GM23338 (cell line): Measurements from ENCODE around the gene VWA2. TPM values are rescaled to one million over a fixed set of nuclear protein-coding genes. Genes with fewer than 3 reads are reported as not detected.
A peak's percentile ranks its signal among the peaks of the same experiment; 100 is the strongest.

ENCODE experiments used
- ATAC-seq: fragments of 200-7000 bp; cut with Tn5 transposase; 3 replicates; pipeline ENCODE4 v1.9.1; 2020
- DNase-seq: peaks from one replicate; pipeline ENCODE4 v3.0.0-alpha.2; 2015; ENCODE audit warnings: low spot score
- H2AFZ ChIP-seq: fragments of 200-600 bp; sonication (generic); 2 replicates; pipeline ENCODE4 v1.8.0; 2016; ENCODE audit warnings: antibody characterized with exemption, mild to moderate bottlenecking, moderate library complexity
- H3F3A ChIP-seq: fragments of 200-600 bp; sonication (generic); replicated peaks from 2 replicates; pipeline ENCODE4 v1.8.0; 2017; ENCODE audit warnings: antibody characterized with exemption, mixed run types, low read depth
- H3K27ac ChIP-seq: fragments of 200-600 bp; sonication (generic); 2 replicates; pipeline ENCODE4 v1.6.1; 2016; ENCODE audit warnings: low read depth
- H3K27me3 ChIP-seq: fragments of 200-600 bp; sonication (generic); 2 replicates; pipeline ENCODE4 v1.8.0; 2016; ENCODE audit warnings: mild to moderate bottlenecking, mixed run types, moderate library complexity; ENCODE audit not compliant: insufficient read depth
- H3K36me3 ChIP-seq: fragments of 200-600 bp; sonication (generic); 2 replicates; pipeline ENCODE4 v1.8.0; 2016; ENCODE audit warnings: mild to moderate bottlenecking; ENCODE audit not compliant: insufficient read depth
- H3K4me1 ChIP-seq: fragments of 200-600 bp; sonication (generic); 2 replicates; pipeline ENCODE4 v1.8.0; 2016; ENCODE audit warnings: mild to moderate bottlenecking, moderate library complexity; ENCODE audit not compliant: insufficient read depth
- H3K4me2 ChIP-seq: fragments of 200-600 bp; sonication (generic); 2 replicates; pipeline ENCODE4 v1.7.1; 2017; ENCODE audit warnings: mixed run types
- H3K4me3 ChIP-seq: fragments of 200-600 bp; sonication (generic); 2 replicates; pipeline ENCODE4 v1.6.1; 2016; ENCODE audit warnings: mixed run types
- H3K79me2 ChIP-seq: fragments of 200-600 bp; sonication (generic); replicated peaks from 2 replicates; pipeline ENCODE4 v1.8.0; 2017; ENCODE audit warnings: mild to moderate bottlenecking; ENCODE audit not compliant: insufficient read depth
- H3K9me2 ChIP-seq: fragments of 200-600 bp; sonication (generic); 2 replicates; pipeline ENCODE4 v1.8.0; 2017; ENCODE audit not compliant: insufficient read depth
- H4K20me1 ChIP-seq: fragments of 200-600 bp; sonication (generic); replicated peaks from 2 replicates; pipeline ENCODE4 v1.8.0; 2017; ENCODE audit warnings: mild to moderate bottlenecking; ENCODE audit not compliant: insufficient read depth
- H3K27ac Mint-ChIP-seq: 2 replicates; pipeline ENCODE4 v1.8.0; 2020; ENCODE audit warnings: inconsistent platforms, mild to moderate bottlenecking, moderate library complexity, mixed read lengths
- H3K27me3 Mint-ChIP-seq: 3 replicates; pipeline ENCODE4 v1.8.0; 2022; ENCODE audit warnings: low read depth, mild to moderate bottlenecking, moderate library complexity, mixed read lengths, inconsistent platforms; ENCODE audit not compliant: insufficient read depth, poor library complexity
- H3K36me3 Mint-ChIP-seq: 3 replicates; pipeline ENCODE4 v1.8.0; 2021; ENCODE audit warnings: low read depth, mild to moderate bottlenecking, inconsistent platforms, moderate library complexity, mixed read lengths
- H3K4me1 Mint-ChIP-seq: 3 replicates; pipeline ENCODE4 v1.8.0; 2020; ENCODE audit warnings: mild to moderate bottlenecking, inconsistent platforms, mixed read lengths
- H3K4me3 Mint-ChIP-seq: 3 replicates; pipeline ENCODE4 v1.8.0; 2021; ENCODE audit warnings: moderate library complexity, mild to moderate bottlenecking, inconsistent platforms, mixed read lengths
- H3K9me3 Mint-ChIP-seq: 3 replicates; pipeline ENCODE4 v1.8.0; 2020; ENCODE audit warnings: moderate library complexity, mild to moderate bottlenecking, inconsistent platforms, mixed read lengths
- CREB1 ChIP-seq: fragments of 250-450 bp; sonication (Bioruptor Pico); IDR thresholded peaks from 2 replicates; pipeline ENCODE4 v1.5.0; 2020; ENCODE audit warnings: low read depth, mild to moderate bottlenecking, moderate library complexity
- EZH2phosphoT487 ChIP-seq: fragments of 200-600 bp; sonication (generic); IDR thresholded peaks from one replicate; pipeline ENCODE4 v1.8.1; 2018; ENCODE audit warnings: antibody characterized with exemption; ENCODE audit not compliant: unreplicated experiment
- JUNB ChIP-seq: IDR thresholded peaks from one replicate; pipeline ENCODE4 v1.6.1; 2016; ENCODE audit warnings: antibody characterized with exemption; ENCODE audit not compliant: unreplicated experiment
- NANOG ChIP-seq: IDR thresholded peaks from 2 replicates; pipeline ENCODE4 v1.6.1; 2016; ENCODE audit warnings: antibody characterized with exemption, borderline replicate concordance
- POLR2AphosphoS5 ChIP-seq: IDR thresholded peaks from 2 replicates; pipeline ENCODE4 v1.6.1; 2016; ENCODE audit warnings: antibody characterized with exemption, low read depth
- STAT1 ChIP-seq: IDR thresholded peaks from one replicate; pipeline ENCODE4 v1.6.1; 2016; ENCODE audit warnings: antibody characterized with exemption; ENCODE audit not compliant: unreplicated experiment
- ZNF331 ChIP-seq: fragments of 250-450 bp; sonication (Bioruptor Pico); IDR thresholded peaks from 2 replicates; pipeline ENCODE4 v1.5.0; 2020; ENCODE audit warnings: low read depth, mild to moderate bottlenecking, moderate library complexity
- polyA plus RNA-seq: library from polyadenylated mRNA; unstranded; fragments of >200 nt; fragmentation: Nextera tagmentation; extraction: Ambion mirVana; gene quantifications from 2 replicates; pipeline ENCODE4 v1.2.1, GENCODE V29; 2016
- total RNA-seq: library from RNA; depleted of rRNA; stranded (reverse); fragments of >200 nt; shearing (Covaris generic); gene quantifications from 2 replicates; pipeline ENCODE4 v1.2.3, GENCODE V29; 2014; rRNA removed
- TF ChIP-seq, protein P1 (sequence below), 2 experiments: fragments of 200-600 bp in 1 of 2; sonication (generic) in 1 of 2; conservative IDR thresholded peaks; 2 replicates each; pipeline versions ENCODE4 v1.5.1 to v1.6.1; 2016 to 2017; ENCODE audit warnings: antibody characterized with exemption in 2 of 2, low read depth in 2 of 2, mild to moderate bottlenecking in 2 of 2, moderate library complexity in 1 of 2
- TF ChIP-seq, protein P2 (sequence below): IDR thresholded peaks from one replicate; pipeline ENCODE4 v1.6.1; 2018; ENCODE audit warnings: antibody characterized with exemption; ENCODE audit not compliant: unreplicated experiment

VWA2 gene
- total and polyA plus RNA-seq, 2 experiments from 2014 or later = 0.48 to 3.7 TPM

DNA sequence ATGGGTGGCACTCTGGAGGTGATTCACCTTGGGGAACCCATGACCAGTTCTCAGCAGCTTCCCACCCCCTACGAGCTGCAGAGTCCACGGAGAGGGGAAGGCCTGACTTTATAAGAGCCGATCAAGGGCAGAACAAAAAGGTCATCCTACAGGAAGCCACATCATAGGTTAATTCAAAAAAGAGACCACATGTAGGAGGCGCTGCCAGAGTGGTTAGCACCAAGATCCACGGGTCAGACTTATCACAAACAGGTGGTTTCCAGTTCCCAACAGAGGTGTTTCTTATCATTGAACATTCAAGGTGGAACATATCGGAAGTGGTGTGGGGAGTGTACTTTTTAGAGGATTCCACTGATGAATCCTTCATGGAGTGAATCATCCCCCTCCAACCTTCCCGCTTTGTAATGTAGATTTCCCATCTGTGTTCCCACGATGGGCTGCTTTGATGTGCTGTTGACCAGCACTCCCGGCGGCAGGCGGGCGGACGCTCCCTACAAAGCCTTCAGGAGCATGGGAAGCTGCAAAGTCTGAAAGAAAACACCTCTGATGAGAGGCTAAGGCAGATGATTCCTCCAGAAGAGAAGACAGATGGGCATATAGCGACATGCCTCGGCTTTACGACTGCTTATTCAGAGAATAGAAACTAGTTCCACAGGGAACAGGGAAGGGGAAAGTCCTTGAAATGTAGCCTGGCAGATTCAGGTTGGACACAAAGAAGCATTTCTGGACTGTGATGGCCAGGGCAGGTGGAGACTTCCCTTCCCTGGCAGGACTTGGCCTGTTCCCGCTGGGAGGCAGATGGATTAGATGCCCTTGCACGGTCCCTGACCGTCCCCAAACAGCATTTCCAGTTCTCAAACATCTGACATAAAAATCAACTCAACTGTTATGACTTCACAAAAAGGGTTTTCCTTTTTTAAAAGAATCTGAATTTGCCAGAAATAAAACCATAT lies 98.7 kb downstream of the VWA2 start (continued):
- TF ChIP-seq, protein P1, sequence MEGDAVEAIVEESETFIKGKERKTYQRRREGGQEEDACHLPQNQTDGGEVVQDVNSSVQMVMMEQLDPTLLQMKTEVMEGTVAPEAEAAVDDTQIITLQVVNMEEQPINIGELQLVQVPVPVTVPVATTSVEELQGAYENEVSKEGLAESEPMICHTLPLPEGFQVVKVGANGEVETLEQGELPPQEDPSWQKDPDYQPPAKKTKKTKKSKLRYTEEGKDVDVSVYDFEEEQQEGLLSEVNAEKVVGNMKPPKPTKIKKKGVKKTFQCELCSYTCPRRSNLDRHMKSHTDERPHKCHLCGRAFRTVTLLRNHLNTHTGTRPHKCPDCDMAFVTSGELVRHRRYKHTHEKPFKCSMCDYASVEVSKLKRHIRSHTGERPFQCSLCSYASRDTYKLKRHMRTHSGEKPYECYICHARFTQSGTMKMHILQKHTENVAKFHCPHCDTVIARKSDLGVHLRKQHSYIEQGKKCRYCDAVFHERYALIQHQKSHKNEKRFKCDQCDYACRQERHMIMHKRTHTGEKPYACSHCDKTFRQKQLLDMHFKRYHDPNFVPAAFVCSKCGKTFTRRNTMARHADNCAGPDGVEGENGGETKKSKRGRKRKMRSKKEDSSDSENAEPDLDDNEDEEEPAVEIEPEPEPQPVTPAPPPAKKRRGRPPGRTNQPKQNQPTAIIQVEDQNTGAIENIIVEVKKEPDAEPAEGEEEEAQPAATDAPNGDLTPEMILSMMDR (conservative IDR thresholded peaks at IDR 0.05; ENCODE audit: low read depth in 2 of 2) = 0 out of 4 replicates have a peak, but pooled peaks have one; percentile 12
- no peak for TF ChIP-seq EZH2phosphoT487
- no peak for TF ChIP-seq JUNB
- no peak for TF ChIP-seq CREB1 (CRISPR knock-in tag)

DNA sequence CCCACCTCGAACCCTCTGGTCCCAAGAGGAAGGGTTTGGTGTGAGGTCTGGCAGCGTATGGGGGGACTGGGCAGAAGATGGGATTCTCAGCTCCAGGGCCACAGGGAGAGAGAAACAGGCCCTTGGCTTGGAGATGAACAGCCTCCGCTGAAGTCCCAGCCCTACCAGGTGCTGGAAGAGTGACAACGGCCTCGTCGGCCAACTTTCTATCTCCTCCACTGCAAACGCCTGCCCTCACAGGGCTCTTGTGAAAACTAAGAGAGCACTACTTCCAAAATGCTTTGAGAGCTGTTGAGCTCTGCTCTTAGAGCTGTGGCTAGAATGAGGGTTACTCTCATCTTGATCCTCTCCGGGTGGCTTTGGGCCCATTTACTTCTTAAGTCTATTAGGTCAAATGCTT lies 101.8 kb downstream of the VWA2 start:
- H3K4me1 ChIP-seq = peaks cover 10% of the 10 kb centered on the region; the same call in 1 of the 2 replicates
- H3K36me3 ChIP-seq = no peaks in the 10 kb centered on the region
- H3K4me3 ChIP-seq = no peak overlapping the region
- no peaks in the 10 kb centered on the region for H3K36me3 Mint-ChIP-seq
- H3K4me3 Mint-ChIP-seq = no peak overlapping the region
- TF ChIP-seq POLR2AphosphoS5 = no peak
- TF ChIP-seq EZH2phosphoT487 = no peak
- TF ChIP-seq ZNF331 (CRISPR knock-in tag) = no peak
- no peak for TF ChIP-seq NANOG
- TF ChIP-seq, protein P1 (conservative IDR thresholded peaks at IDR 0.05; ENCODE audit: low read depth in 2 of 2) = no peak
- TF ChIP-seq, protein P2, sequence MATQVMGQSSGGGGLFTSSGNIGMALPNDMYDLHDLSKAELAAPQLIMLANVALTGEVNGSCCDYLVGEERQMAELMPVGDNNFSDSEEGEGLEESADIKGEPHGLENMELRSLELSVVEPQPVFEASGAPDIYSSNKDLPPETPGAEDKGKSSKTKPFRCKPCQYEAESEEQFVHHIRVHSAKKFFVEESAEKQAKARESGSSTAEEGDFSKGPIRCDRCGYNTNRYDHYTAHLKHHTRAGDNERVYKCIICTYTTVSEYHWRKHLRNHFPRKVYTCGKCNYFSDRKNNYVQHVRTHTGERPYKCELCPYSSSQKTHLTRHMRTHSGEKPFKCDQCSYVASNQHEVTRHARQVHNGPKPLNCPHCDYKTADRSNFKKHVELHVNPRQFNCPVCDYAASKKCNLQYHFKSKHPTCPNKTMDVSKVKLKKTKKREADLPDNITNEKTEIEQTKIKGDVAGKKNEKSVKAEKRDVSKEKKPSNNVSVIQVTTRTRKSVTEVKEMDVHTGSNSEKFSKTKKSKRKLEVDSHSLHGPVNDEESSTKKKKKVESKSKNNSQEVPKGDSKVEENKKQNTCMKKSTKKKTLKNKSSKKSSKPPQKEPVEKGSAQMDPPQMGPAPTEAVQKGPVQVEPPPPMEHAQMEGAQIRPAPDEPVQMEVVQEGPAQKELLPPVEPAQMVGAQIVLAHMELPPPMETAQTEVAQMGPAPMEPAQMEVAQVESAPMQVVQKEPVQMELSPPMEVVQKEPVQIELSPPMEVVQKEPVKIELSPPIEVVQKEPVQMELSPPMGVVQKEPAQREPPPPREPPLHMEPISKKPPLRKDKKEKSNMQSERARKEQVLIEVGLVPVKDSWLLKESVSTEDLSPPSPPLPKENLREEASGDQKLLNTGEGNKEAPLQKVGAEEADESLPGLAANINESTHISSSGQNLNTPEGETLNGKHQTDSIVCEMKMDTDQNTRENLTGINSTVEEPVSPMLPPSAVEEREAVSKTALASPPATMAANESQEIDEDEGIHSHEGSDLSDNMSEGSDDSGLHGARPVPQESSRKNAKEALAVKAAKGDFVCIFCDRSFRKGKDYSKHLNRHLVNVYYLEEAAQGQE = no peak
- no peak for TF ChIP-seq STAT1
- no peak for TF ChIP-seq JUNB
- peaks cover 37% of the 10 kb centered on the region for H3K4me1 Mint-ChIP-seq
- H3K27ac Mint-ChIP-seq = no peak overlapping the region
- no peak for DNase-seq
- no peaks in the 10 kb centered on the region for H3K79me2 ChIP-seq
- no peaks in the 10 kb centered on the region for H4K20me1 ChIP-seq
- H2AFZ ChIP-seq = no peak overlapping the region
- no peak for ATAC-seq
- no peaks in the 10 kb centered on the region for H3K9me3 Mint-ChIP-seq
- H3F3A ChIP-seq = no peaks in the 10 kb centered on the region
- peaks cover 8% of the 10 kb centered on the region for H3K27me3 Mint-ChIP-seq
- H3K4me2 ChIP-seq = no peak overlapping the region
- H3K27me3 ChIP-seq = no peaks in the 10 kb centered on the region
- no peaks in the 10 kb centered on the region for H3K9me2 ChIP-seq
- H3K27ac ChIP-seq = no peak overlapping the region

Other genes starting within 250 kb of the VWA2 start
- 0.24 and 0.39 TPM in 2 replicates for gene ADRB1, start 195.4 kb upstream of the VWA2 start, total RNA-seq
- 0.14 and 0.23 TPM in 2 replicates for gene ADRB1, start 195.4 kb upstream of the VWA2 start, polyA plus RNA-seq
- gene CCDC186, start 65.1 kb upstream of the VWA2 start, total RNA-seq = 23.5 and 24.2 TPM in 2 replicates
- gene CCDC186, start 65.1 kb upstream of the VWA2 start, polyA plus RNA-seq = 32.6 and 50.7 TPM in 2 replicates
- 1.5 and 1.7 TPM in 2 replicates for gene TDRD1, start 59.9 kb upstream of the VWA2 start, total RNA-seq
- 0.52 and 0.64 TPM in 2 replicates for gene TDRD1, start 59.9 kb upstream of the VWA2 start, polyA plus RNA-seq
- gene AFAP1L2, start 165.2 kb downstream of the VWA2 start, total RNA-seq = 6.5 and 7.3 TPM in 2 replicates
- 2.3 TPM in 2 replicates for gene AFAP1L2, start 165.2 kb downstream of the VWA2 start, polyA plus RNA-seq